ENCODE data around the gene PRKRA. TPM values are rescaled to one million over a fixed set of nuclear protein-coding genes. Genes with fewer than 3 reads are reported as not detected.
A peak's percentile ranks its signal among the peaks of the same experiment; 100 is the strongest.

Gene PRKRA
- total and polyA plus RNA-seq, 9 of the 15 experiments (the other 6 are each of a cell fraction or from before 2014, with no cell fraction given), result 14.1 to 78.1 (median 52.3) TPM

DNA sequence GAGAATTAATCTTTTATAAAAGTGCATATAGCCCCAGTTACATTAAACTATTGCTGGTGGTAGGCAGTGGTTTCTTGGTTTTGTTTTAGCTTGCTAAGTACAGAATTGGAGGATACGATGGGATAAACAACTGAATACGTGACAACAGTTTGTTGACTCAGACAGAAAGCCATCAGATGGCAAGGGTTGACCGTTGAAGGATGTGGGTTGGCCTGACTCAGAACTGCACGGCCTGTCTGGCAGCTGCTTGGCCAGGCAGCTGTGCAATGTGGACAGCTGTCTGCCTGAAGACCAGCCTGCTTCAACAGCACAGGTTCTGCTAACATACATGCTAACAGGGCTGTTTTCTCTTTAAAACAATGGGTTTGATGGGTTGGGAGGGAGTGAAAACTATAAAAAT lies 46.6 kb downstream of the PRKRA start (continued):
- TF ChIP-seq POLR2B (IDR thresholded peaks at IDR 0.05; ENCODE audit: low read depth, partially characterized antibody) (no peak), ADNP (tag; IDR thresholded peaks at IDR 0.05) (no peak), MXI1 (IDR thresholded peaks at IDR 0.05; ENCODE audit: low read depth, low read length) (no peak), ZC3H4 (CRISPR knock-in tag; IDR thresholded peaks at IDR 0.05; ENCODE audit: borderline replicate concordance) (no peak), CHD1 (IDR thresholded peaks at IDR 0.05; ENCODE audit: low read length) (no peak), ZBED1 (IDR thresholded peaks at IDR 0.05) (no peak), ZC3H11A (IDR thresholded peaks at IDR 0.05; ENCODE audit: low read depth, low read length) (no peak), YBX1 (IDR thresholded peaks at IDR 0.05) (no peak), ZNF133 (CRISPR knock-in tag; IDR thresholded peaks at IDR 0.05) (no peak), ZNF696 (CRISPR knock-in tag; conservative IDR thresholded peaks at IDR 0.05) (no peak), CBX8 (IDR thresholded peaks at IDR 0.05; ENCODE audit: borderline replicate concordance, extremely low read depth, low read depth, low read length, poor library complexity, severe bottlenecking) (no peak), MEIS2 (IDR thresholded peaks at IDR 0.05; ENCODE audit: partially characterized antibody) (peak; percentile 45), ERF (CRISPR knock-in tag; IDR thresholded peaks at IDR 0.05) (no peak), HNRNPUL1 (IDR thresholded peaks at IDR 0.05; ENCODE audit: low read length) (no peak)
- TF ChIP-seq, protein P1, sequence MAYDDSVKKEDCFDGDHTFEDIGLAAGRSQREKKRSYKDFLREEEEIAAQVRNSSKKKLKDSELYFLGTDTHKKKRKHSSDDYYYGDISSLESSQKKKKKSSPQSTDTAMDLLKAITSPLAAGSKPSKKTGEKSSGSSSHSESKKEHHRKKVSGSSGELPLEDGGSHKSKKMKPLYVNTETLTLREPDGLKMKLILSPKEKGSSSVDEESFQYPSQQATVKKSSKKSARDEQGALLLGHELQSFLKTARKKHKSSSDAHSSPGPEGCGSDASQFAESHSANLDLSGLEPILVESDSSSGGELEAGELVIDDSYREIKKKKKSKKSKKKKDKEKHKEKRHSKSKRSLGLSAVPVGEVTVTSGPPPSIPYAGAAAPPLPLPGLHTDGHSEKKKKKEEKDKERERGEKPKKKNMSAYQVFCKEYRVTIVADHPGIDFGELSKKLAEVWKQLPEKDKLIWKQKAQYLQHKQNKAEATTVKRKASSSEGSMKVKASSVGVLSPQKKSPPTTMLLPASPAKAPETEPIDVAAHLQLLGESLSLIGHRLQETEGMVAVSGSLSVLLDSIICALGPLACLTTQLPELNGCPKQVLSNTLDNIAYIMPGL (CRISPR knock-in tag; IDR thresholded peaks at IDR 0.05), result no peak
- TF ChIP-seq, protein P2, sequence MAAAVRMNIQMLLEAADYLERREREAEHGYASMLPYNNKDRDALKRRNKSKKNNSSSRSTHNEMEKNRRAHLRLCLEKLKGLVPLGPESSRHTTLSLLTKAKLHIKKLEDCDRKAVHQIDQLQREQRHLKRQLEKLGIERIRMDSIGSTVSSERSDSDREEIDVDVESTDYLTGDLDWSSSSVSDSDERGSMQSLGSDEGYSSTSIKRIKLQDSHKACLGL (CRISPR knock-in tag; IDR thresholded peaks at IDR 0.05; ENCODE audit: borderline replicate concordance, poor library complexity, severe bottlenecking), result no peak
- TF ChIP-seq, protein P3, sequence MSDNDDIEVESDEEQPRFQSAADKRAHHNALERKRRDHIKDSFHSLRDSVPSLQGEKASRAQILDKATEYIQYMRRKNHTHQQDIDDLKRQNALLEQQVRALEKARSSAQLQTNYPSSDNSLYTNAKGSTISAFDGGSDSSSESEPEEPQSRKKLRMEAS (CRISPR knock-in tag; IDR thresholded peaks at IDR 0.05), result peak; percentile 50; the same call in 1 of the 2 replicates

Measured in K562 (cell line).